ENCODE data around the gene AMPD3. TPM values are rescaled to one million over a fixed set of nuclear protein-coding genes. Genes with fewer than 3 reads are reported as not detected.

Gene AMPD3
- total RNA-seq, 1 donor from 2014 or later, result 3.4 TPM

- intact Hi-C loops (cut with micrococcal nuclease), result no loop called here
- no peak for DNase-seq
- no peaks in the 10 kb centered on the region for H3K27me3 ChIP-seq (ENCODE audit: low read depth)
- H3K4me3 ChIP-seq, result no peak overlapping the region
- peaks cover 23% of the 10 kb centered on the region for H3K4me1 ChIP-seq
- no peaks in the 10 kb centered on the region for H3K9me3 ChIP-seq (replicated peaks)
- peaks cover 1% of the 10 kb centered on the region for H3K36me3 ChIP-seq
- no peak for TF ChIP-seq CTCF (IDR thresholded peaks at IDR 0.05; ENCODE audit: borderline replicate concordance)
- no peak overlapping the region for H3K27ac ChIP-seq (replicated peaks)
Measured at GRCh38 chr11:10538924-10539323, 83.9 kb downstream of the AMPD3 start.

- intact Hi-C loops (cut with micrococcal nuclease), result no loop called here
- Histone ChIP-seq H3K9me3 (replicated peaks) (no peaks in the 10 kb centered on the region), H3K4me3 (no peak overlapping the region), H3K36me3 (no peaks in the 10 kb centered on the region), H3K27ac (replicated peaks) (no peak overlapping the region), H3K4me1 (peaks cover 23% of the 10 kb centered on the region), H3K27me3 (ENCODE audit: low read depth) (no peaks in the 10 kb centered on the region)
- no peak for DNase-seq
- TF ChIP-seq CTCF (IDR thresholded peaks at IDR 0.05; ENCODE audit: borderline replicate concordance), result no peak
Measured at GRCh38 chr11:10539339-10539738, 84.3 kb downstream of the AMPD3 start.

GRCh38 chr11:10540546-10540914 lies 85.5 kb downstream of the AMPD3 start:
- no peak for TF ChIP-seq CTCF (IDR thresholded peaks at IDR 0.05; ENCODE audit: borderline replicate concordance)
- intact Hi-C loops (cut with micrococcal nuclease), result no loop called here
- H3K27ac ChIP-seq (replicated peaks), result peak overlapping the region; percentile 93
- peaks cover 23% of the 10 kb centered on the region for H3K4me1 ChIP-seq
- H3K27me3 ChIP-seq (ENCODE audit: low read depth), result no peaks in the 10 kb centered on the region
- H3K36me3 ChIP-seq, result no peaks in the 10 kb centered on the region
- no peaks in the 10 kb centered on the region for H3K9me3 ChIP-seq (replicated peaks)
- peak overlapping the region; percentile 97 for H3K4me3 ChIP-seq
- DNase-seq, result no peak

GRCh38 chr11:10540915-10541560 lies 86.0 kb downstream of the AMPD3 start, which contains the start of gene RNF141:
Gene RNF141 (minus strand): TSS chr11:10541187. CDS start chr11:10534158, 7,029 bp downstream.
- intact Hi-C loops (cut with micrococcal nuclease), result no loop called here
- peak within 1 kb of the TSS; percentile 97 for H3K4me3 ChIP-seq
- no peaks in the 10 kb centered on the region for H3K9me3 ChIP-seq (replicated peaks)
- no peaks in the 10 kb centered on the region for H3K27me3 ChIP-seq (ENCODE audit: low read depth)
- peak within 1 kb of the TSS; percentile 93 for H3K27ac ChIP-seq (replicated peaks)
- DNase-seq, result peak; percentile 96
- peaks cover 23% of the 10 kb centered on the region for H3K4me1 ChIP-seq
- peak; percentile 91 for TF ChIP-seq CTCF (IDR thresholded peaks at IDR 0.05; ENCODE audit: borderline replicate concordance)
- no peaks in the 10 kb centered on the region for H3K36me3 ChIP-seq

- Histone ChIP-seq H3K36me3 (no peaks in the 10 kb centered on the region), H3K4me3 (peak overlapping the region; percentile 97), H3K4me1 (peaks cover 23% of the 10 kb centered on the region), H3K27me3 (ENCODE audit: low read depth) (no peaks in the 10 kb centered on the region), H3K27ac (replicated peaks) (peak overlapping the region; percentile 93), H3K9me3 (replicated peaks) (no peaks in the 10 kb centered on the region)
- no peak for DNase-seq
- intact Hi-C loops (cut with micrococcal nuclease), result no loop called here
- TF ChIP-seq CTCF (IDR thresholded peaks at IDR 0.05; ENCODE audit: borderline replicate concordance), result no peak
Measured at GRCh38 chr11:10541561-10541930, 86.5 kb downstream of the AMPD3 start.

All from left ventricle myocardium inferior (tissue), 1 donor.